WTC11 (cell line): ENCODE data around the gene GPR18. TPM values are rescaled to one million over a fixed set of nuclear protein-coding genes. Genes with fewer than 3 reads are reported as not detected.

Experiments used
- ATAC-seq: fragments of 200-7000 bp; cut with Tn5 transposase; 2 replicates; pipeline ENCODE4 v1.10.0; 2021; ENCODE audit warnings: mild to moderate bottlenecking, moderate library complexity
- CTCF ChIA-PET: fragments of 300-600 bp; sonication (Branson Sonifier 250); formaldehyde crosslinking; loops from one replicate; lab custom pipeline; 2021; ENCODE audit warnings: antibody characterized with exemption; lab: Charles Lee
- POLR2A ChIA-PET: fragments of 350-600 bp; sonication (Branson Sonifier 250); formaldehyde crosslinking; loops from one replicate; lab custom pipeline; 2021; ENCODE audit warnings: antibody characterized with exemption; lab: Charles Lee
- DNase-seq: peaks from one replicate; pipeline ENCODE4 v3.0.0; 2021; ENCODE audit warnings: low spot score
- H3K27ac Mint-ChIP-seq: 2 replicates; pipeline ENCODE4 v1.8.0; 2021; ENCODE audit warnings: mixed read lengths
- H3K27me3 Mint-ChIP-seq: 2 replicates; pipeline ENCODE4 v1.8.0; 2021; ENCODE audit warnings: low read depth, mild to moderate bottlenecking, moderate library complexity, mixed read lengths
- H3K36me3 Mint-ChIP-seq: 2 replicates; pipeline ENCODE4 v1.8.0; 2021; ENCODE audit warnings: mixed read lengths
- H3K4me1 Mint-ChIP-seq: 2 replicates; pipeline ENCODE4 v1.8.0; 2022; ENCODE audit warnings: mixed read lengths
- H3K4me3 Mint-ChIP-seq: 2 replicates; pipeline ENCODE4 v1.8.0; 2021; ENCODE audit warnings: mild to moderate bottlenecking, moderate library complexity, mixed read lengths
- H3K9me3 Mint-ChIP-seq: 2 replicates; pipeline ENCODE4 v1.8.0; 2021; ENCODE audit warnings: mixed read lengths
- E2F4 ChIP-seq: sonication (generic); formaldehyde crosslinking; IDR thresholded peaks from 2 replicates; pipeline ENCODE4 v1.8.1; 2022; ENCODE audit warnings: low read depth, mild to moderate bottlenecking, moderate library complexity, missing genetic modification reagents, borderline replicate concordance
- GABPB1 ChIP-seq: sonication (generic); formaldehyde crosslinking; IDR thresholded peaks from 2 replicates; pipeline ENCODE4 v1.8.1; 2023; ENCODE audit warnings: mild to moderate bottlenecking, missing genetic modification reagents
- GRHL2 ChIP-seq: fragments of 250-450 bp; sonication (Bioruptor Pico); IDR thresholded peaks from 2 replicates; pipeline ENCODE4 v1.8.0; 2022; ENCODE audit warnings: mild to moderate bottlenecking, moderate library complexity; ENCODE audit not compliant: insufficient replicate concordance, severe bottlenecking
- HMGXB4 ChIP-seq: sonication (generic); formaldehyde crosslinking; IDR thresholded peaks from 2 replicates; pipeline ENCODE4 v1.8.1; 2023; ENCODE audit warnings: mild to moderate bottlenecking, moderate library complexity, missing genetic modification reagents
- JAZF1 ChIP-seq: fragments of 250-450 bp; sonication (Bioruptor Pico); IDR thresholded peaks from 2 replicates; pipeline ENCODE4 v1.9.0; 2021; ENCODE audit warnings: moderate library complexity, mild to moderate bottlenecking, inconsistent platforms
- JUN ChIP-seq: sonication (generic); formaldehyde crosslinking; IDR thresholded peaks from 2 replicates; pipeline ENCODE4 v1.8.0; 2023; ENCODE audit warnings: mild to moderate bottlenecking, missing genetic modification reagents
- MLX ChIP-seq: sonication (generic); formaldehyde crosslinking; IDR thresholded peaks from 2 replicates; pipeline ENCODE4 v1.8.1; 2023; ENCODE audit warnings: mild to moderate bottlenecking, missing genetic modification reagents, moderate library complexity
- MXD4 ChIP-seq: fragments of 250-450 bp; sonication (Bioruptor Pico); IDR thresholded peaks from 2 replicates; pipeline ENCODE4 v1.8.0; 2021; ENCODE audit warnings: mild to moderate bottlenecking, moderate library complexity, borderline replicate concordance
- PRDM15 ChIP-seq: sonication (generic); formaldehyde crosslinking; IDR thresholded peaks from 2 replicates; pipeline ENCODE4 v1.8.0; 2022; ENCODE audit warnings: missing genetic modification reagents
- PREB ChIP-seq: sonication (generic); formaldehyde crosslinking; IDR thresholded peaks from 2 replicates; pipeline ENCODE4 v1.8.1; 2022; ENCODE audit warnings: mild to moderate bottlenecking, missing genetic modification reagents, moderate library complexity, borderline replicate concordance
- RORB ChIP-seq: fragments of 250-450 bp; sonication (Bioruptor Pico); IDR thresholded peaks from 2 replicates; pipeline ENCODE4 v1.9.0; 2021; ENCODE audit warnings: mild to moderate bottlenecking
- SP1 ChIP-seq: sonication (generic); formaldehyde crosslinking; conservative IDR thresholded peaks from 2 replicates; pipeline ENCODE4 v1.8.1; 2022; ENCODE audit warnings: missing genetic modification reagents
- ZNF121 ChIP-seq: sonication (generic); formaldehyde crosslinking; IDR thresholded peaks from 2 replicates; pipeline ENCODE4 v1.8.0; 2023; ENCODE audit warnings: missing genetic modification reagents
- ZNF219 ChIP-seq: sonication (generic); formaldehyde crosslinking; IDR thresholded peaks from 2 replicates; pipeline ENCODE4 v1.8.0; 2023; ENCODE audit warnings: missing genetic modification reagents, mild to moderate bottlenecking, borderline replicate concordance
- ZNF532 ChIP-seq: fragments of 250-450 bp; sonication (Bioruptor Pico); IDR thresholded peaks from 2 replicates; pipeline ENCODE4 v1.9.0; 2021; ENCODE audit warnings: mild to moderate bottlenecking, borderline replicate concordance
- total RNA-seq: library from RNA; stranded (reverse); gene quantifications from 3 replicates; pipeline ENCODE4 v1.2.3, GENCODE V29; 2021

Gene GPR18
- total RNA-seq, 1 experiment from 2014 or later: 0.09 TPM

GRCh38 chr13:99287551-99287950 is 29.4 kb upstream of the GPR18 start:
- Mint-ChIP-seq H3K4me1 (no peaks in the 10 kb centered on the region), H3K27me3 (no peaks in the 10 kb centered on the region), H3K27ac (no peak overlapping the region), H3K36me3 (no peaks in the 10 kb centered on the region), H3K9me3 (no peaks in the 10 kb centered on the region), H3K4me3 (no peak overlapping the region)
- CTCF ChIA-PET: interaction anchor here (0.7 kb wide), 1 partner anchor 10 kb away, joined by 5 read pairs; no protein-coding TSS in a partner anchor
- no peak for TF ChIP-seq GRHL2
- TF ChIP-seq JAZF1 (CRISPR knock-in tag): no peak
- TF ChIP-seq JUN (CRISPR knock-in tag): no peak
- TF ChIP-seq PREB (CRISPR knock-in tag): no peak
- ATAC-seq: no peak
- POLR2A ChIA-PET: no interaction called here
- DNase-seq: no peak

- no peak overlapping the region for H3K27ac Mint-ChIP-seq
- no peak for DNase-seq
- POLR2A ChIA-PET: interaction anchor here (0.5 kb wide), 1 partner anchor 97 kb away, joined by 5 read pairs; no protein-coding TSS in a partner anchor
- no peaks in the 10 kb centered on the region for H3K9me3 Mint-ChIP-seq
- no peaks in the 10 kb centered on the region for H3K27me3 Mint-ChIP-seq
- no peaks in the 10 kb centered on the region for H3K4me1 Mint-ChIP-seq
- H3K36me3 Mint-ChIP-seq: no peaks in the 10 kb centered on the region
- CTCF ChIA-PET: interaction anchor here (1.1 to 1.3 kb wide), 2 partner anchors 19 to 85 kb away, joined by 3 read pairs; partner anchors contain the start of gene UBAC2
- no peak overlapping the region for H3K4me3 Mint-ChIP-seq
- no peak for TF ChIP-seq ZNF219 (CRISPR knock-in tag)
- TF ChIP-seq RORB (CRISPR knock-in tag): no peak
- no peak for TF ChIP-seq HMGXB4 (CRISPR knock-in tag)
- no peak for TF ChIP-seq PRDM15 (CRISPR knock-in tag)
- TF ChIP-seq ZNF121 (CRISPR knock-in tag): no peak
- TF ChIP-seq MXD4 (CRISPR knock-in tag): no peak
- TF ChIP-seq ZNF532 (CRISPR knock-in tag): no peak
- no peak for TF ChIP-seq E2F4 (CRISPR knock-in tag)
- no peak for TF ChIP-seq GABPB1 (CRISPR knock-in tag)
- TF ChIP-seq MLX: no peak
- no peak for TF ChIP-seq SP1 (CRISPR knock-in tag)
- ATAC-seq: no peak
Observed at GRCh38 chr13:99285432-99286182, 27.4 kb upstream of the GPR18 start.
